Liver (tissue), 9 donors: Measurements from ENCODE around the gene TSEN2. TPM values are rescaled to one million over a fixed set of nuclear protein-coding genes. Genes with fewer than 3 reads are reported as not detected.

Experiments used
- DNase-seq: peaks from one replicate; pipeline ENCODE4 v3.0.0-alpha.2; 2017; ENCODE audit warnings: low spot score
- H3K27ac ChIP-seq, 2 donors: one replicate each; pipeline ENCODE4 v1.7.0; 2013; ENCODE audit warnings: inconsistent platforms in 2 of 2, low read length in 2 of 2, control low read depth in 1 of 2, low read depth in 1 of 2, mild to moderate bottlenecking in 1 of 2
- H3K27me3 ChIP-seq, 4 donors: one replicate each; pipeline versions ENCODE4 v1.6.1 to v1.7.0; 2013; ENCODE audit warnings: low read length in 3 of 4, inconsistent platforms in 1 of 4, mild to moderate bottlenecking in 1 of 4, moderate library complexity in 1 of 4; ENCODE audit not compliant: control insufficient read depth in 4 of 4, insufficient read depth in 4 of 4
- H3K36me3 ChIP-seq, 4 donors: one replicate each; pipeline versions ENCODE4 v1.6.1 to v1.7.0; 2013; ENCODE audit warnings: low read length in 3 of 4, mild to moderate bottlenecking in 3 of 4, low read depth in 1 of 4, moderate library complexity in 1 of 4; ENCODE audit not compliant: control insufficient read depth in 4 of 4, insufficient read depth in 3 of 4
- H3K4me1 ChIP-seq, 4 donors: one replicate each; pipeline versions ENCODE4 v1.6.1 to v1.7.0; 2013; ENCODE audit warnings: low read length in 3 of 4, mild to moderate bottlenecking in 3 of 4, moderate library complexity in 1 of 4; ENCODE audit not compliant: control insufficient read depth in 4 of 4, insufficient read depth in 4 of 4
- H3K4me3 ChIP-seq, 3 donors: one replicate each; pipeline versions ENCODE4 v1.6.1 to v1.7.0; 2013; ENCODE audit warnings: low read length in 3 of 3, control low read depth in 1 of 3, low read depth in 1 of 3, mild to moderate bottlenecking in 1 of 3
- H3K9ac ChIP-seq, 2 donors: one replicate each; pipeline ENCODE4 v1.7.0; 2013; ENCODE audit warnings: low read length in 2 of 2, mild to moderate bottlenecking in 2 of 2, moderate library complexity in 2 of 2, control low read depth in 1 of 2, low read depth in 1 of 2
- H3K9me3 ChIP-seq, 4 donors: one replicate each; pipeline versions ENCODE4 v1.6.1 to v1.7.0; 2013; ENCODE audit warnings: low read length in 3 of 4; ENCODE audit not compliant: control insufficient read depth in 4 of 4
- EGR1 ChIP-seq, 2 donors: IDR thresholded peaks; 2 replicates each; pipeline ENCODE4 v1.6.1; 2016 to 2018; ENCODE audit warnings: antibody characterized with exemption in 2 of 2, low read depth in 2 of 2
- FOXA1 ChIP-seq: IDR thresholded peaks from 2 replicates; pipeline ENCODE4 v1.6.1; 2016; ENCODE audit warnings: antibody characterized with exemption
- FOXA2 ChIP-seq: IDR thresholded peaks from 2 replicates; pipeline ENCODE4 v1.6.1; 2016; ENCODE audit warnings: antibody characterized with exemption
- GABPA ChIP-seq, 2 donors: IDR thresholded peaks in 1 of 2; conservative IDR thresholded peaks in 1 of 2; 2 replicates each; pipeline ENCODE4 v1.6.1; 2016; ENCODE audit warnings: antibody characterized with exemption in 2 of 2, mild to moderate bottlenecking in 1 of 2, moderate library complexity in 1 of 2
- JUND ChIP-seq, 2 donors: IDR thresholded peaks; 2 replicates each; pipeline ENCODE4 v1.6.1; 2016; ENCODE audit warnings: antibody characterized with exemption in 2 of 2
- NR2F2 ChIP-seq: IDR thresholded peaks from 2 replicates; pipeline ENCODE4 v1.6.1; 2016; ENCODE audit warnings: antibody characterized with exemption
- RXRA ChIP-seq, 2 donors: IDR thresholded peaks; 2 replicates each; pipeline ENCODE4 v1.6.1; 2017 to 2018; ENCODE audit warnings: antibody characterized with exemption in 2 of 2, mild to moderate bottlenecking in 1 of 2
- SP1 ChIP-seq: IDR thresholded peaks from 2 replicates; pipeline ENCODE4 v1.6.1; 2018; ENCODE audit warnings: antibody characterized with exemption, mild to moderate bottlenecking
- TAF1 ChIP-seq: conservative IDR thresholded peaks from 2 replicates; pipeline ENCODE4 v1.6.1; 2016; ENCODE audit warnings: antibody characterized with exemption, mild to moderate bottlenecking
- YY1 ChIP-seq: IDR thresholded peaks from 2 replicates; pipeline ENCODE4 v1.6.1; 2016; ENCODE audit warnings: antibody characterized with exemption, mild to moderate bottlenecking
- WGBS: extraction: QIAGEN DNeasy Blood & Tissue Kit; methylation state at CpG from one replicate; pipeline ENCODE4 v1.1.7; 2013; 5-methylcytosine and 5-hydroxymethylcytosine counted together
- polyA plus RNA-seq, 2 donors: library from polyadenylated mRNA; stranded (reverse) in 1 of 2; unstranded in 1 of 2; fragments of 200-250 nt in 1 of 2; fragments of >200 nt in 1 of 2; fragmentation: Nextera tagmentation in 1 of 2; extraction: Ambion mirVana in 1 of 2; gene quantifications; one replicate each; pipeline versions ENCODE4 v1.2.1 to v1.2.3, GENCODE V29; 2013 to 2015
- total RNA-seq, 2 donors: library from RNA; depleted of rRNA; stranded (reverse); fragments of >200 nt; gene quantifications; one replicate each; pipeline ENCODE4 v1.2.3, GENCODE V29; 2014
- TF ChIP-seq, protein P1 (sequence below): fragments of 150-350 bp; IDR thresholded peaks from 2 replicates; pipeline ENCODE4 v1.5.1; 2017; ENCODE audit warnings: improper control_type of control experiment, low read depth, low read length; ENCODE audit not compliant: missing input control
- TF ChIP-seq, protein P2 (sequence below): IDR thresholded peaks from 2 replicates; pipeline ENCODE4 v1.6.1; 2016; ENCODE audit warnings: antibody characterized with exemption
- TF ChIP-seq, protein P3 (sequence below): IDR thresholded peaks from 2 replicates; pipeline ENCODE4 v1.6.1; 2016; ENCODE audit warnings: antibody characterized with exemption
- donor health status: healthy.
- donor health status: healthy.
- donor health status: healthy.
- donor health status: healthy.
- donor health status: healthy.

The TSEN2 gene
- total and polyA plus RNA-seq, 4 donors, result 4.1 to 14.1 (median 6.9) TPM

DNA sequence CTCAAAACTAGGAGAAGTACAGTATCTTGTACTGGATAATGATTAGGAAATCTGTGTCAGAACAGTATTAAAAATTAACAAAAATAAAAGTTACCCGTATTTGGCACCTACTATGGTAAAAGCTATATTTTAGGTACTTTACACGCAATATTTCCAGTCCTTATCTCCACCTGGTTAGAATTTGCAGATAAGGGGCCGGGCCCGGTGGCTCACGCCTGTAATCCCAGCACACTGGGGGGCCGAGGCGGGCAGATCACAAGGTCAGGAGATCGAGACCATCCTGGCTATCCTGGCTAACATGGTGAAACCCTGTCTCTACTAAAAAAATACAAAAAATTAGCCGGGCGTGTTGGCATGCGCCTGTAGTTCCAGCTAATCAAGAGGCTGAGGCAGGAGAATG, 32.6 kb downstream of the TSEN2 start (continued):
- no peak for TF ChIP-seq FOXA1
- no peak for TF ChIP-seq FOXA2

DNA sequence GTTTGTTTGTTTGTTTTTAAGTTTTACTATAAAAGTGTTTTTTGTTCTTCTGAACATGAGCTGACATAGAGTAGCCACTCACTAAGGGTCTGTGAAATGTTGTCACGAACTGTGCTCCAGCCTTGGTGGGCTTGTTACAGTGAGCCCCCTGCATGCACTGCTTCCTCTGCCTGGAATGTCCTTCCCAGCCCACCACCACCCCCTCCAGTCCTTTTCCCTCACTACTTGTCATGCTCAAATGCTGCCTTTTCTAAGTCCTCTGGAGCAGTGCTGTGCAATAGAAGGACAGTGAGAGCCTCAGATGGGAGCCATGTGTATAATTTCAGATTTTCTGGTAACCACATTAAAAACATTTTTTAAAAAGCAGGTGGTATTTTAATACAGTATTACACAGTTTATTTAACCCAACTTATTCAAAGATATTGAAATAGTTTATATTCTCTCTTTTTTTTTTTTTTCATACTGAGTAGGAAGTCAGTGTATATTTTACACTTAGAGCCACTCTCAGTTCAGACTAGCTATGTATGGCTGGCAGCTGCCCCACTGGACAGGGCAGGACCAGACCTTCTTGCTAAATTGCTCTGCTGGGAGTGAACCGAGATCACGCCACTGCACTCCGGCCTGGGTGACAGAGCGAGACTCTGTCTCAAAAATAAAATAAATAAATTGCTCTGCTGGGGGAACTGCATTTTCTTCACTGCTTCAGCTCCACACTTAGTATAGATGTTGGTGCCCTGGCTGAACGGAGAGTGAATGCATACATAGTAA, 34.2 kb downstream of the TSEN2 start:
- Histone ChIP-seq H3K4me3 (no peak overlapping the region), H3K27me3 (no peaks in the 10 kb centered on the region), H3K9me3 (no peaks in the 10 kb centered on the region), H3K27ac (no peak overlapping the region), H3K4me1 (peaks cover 0 to 4% (median 0%) of the 10 kb centered on the region in 4 donors), H3K9ac (no peak overlapping the region), H3K36me3 (peaks cover 0 to 8% (median 4%) of the 10 kb centered on the region in 4 donors)
- no peak for DNase-seq
- WGBS, result 94% methylated on average over 6 of the region's 6 CpGs
- no peak for TF ChIP-seq EGR1 (IDR thresholded peaks at IDR 0.05; ENCODE audit: low read depth in 2 of 2)
- TF ChIP-seq, protein P1, sequence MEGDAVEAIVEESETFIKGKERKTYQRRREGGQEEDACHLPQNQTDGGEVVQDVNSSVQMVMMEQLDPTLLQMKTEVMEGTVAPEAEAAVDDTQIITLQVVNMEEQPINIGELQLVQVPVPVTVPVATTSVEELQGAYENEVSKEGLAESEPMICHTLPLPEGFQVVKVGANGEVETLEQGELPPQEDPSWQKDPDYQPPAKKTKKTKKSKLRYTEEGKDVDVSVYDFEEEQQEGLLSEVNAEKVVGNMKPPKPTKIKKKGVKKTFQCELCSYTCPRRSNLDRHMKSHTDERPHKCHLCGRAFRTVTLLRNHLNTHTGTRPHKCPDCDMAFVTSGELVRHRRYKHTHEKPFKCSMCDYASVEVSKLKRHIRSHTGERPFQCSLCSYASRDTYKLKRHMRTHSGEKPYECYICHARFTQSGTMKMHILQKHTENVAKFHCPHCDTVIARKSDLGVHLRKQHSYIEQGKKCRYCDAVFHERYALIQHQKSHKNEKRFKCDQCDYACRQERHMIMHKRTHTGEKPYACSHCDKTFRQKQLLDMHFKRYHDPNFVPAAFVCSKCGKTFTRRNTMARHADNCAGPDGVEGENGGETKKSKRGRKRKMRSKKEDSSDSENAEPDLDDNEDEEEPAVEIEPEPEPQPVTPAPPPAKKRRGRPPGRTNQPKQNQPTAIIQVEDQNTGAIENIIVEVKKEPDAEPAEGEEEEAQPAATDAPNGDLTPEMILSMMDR, result no peak
- TF ChIP-seq GABPA (IDR thresholded peaks at IDR 0.05 in 1 of 2, conservative IDR thresholded peaks at IDR 0.05 in 1 of 2), result no peak
- TF ChIP-seq FOXA1, result no peak
- no peak for TF ChIP-seq RXRA (IDR thresholded peaks at IDR 0.05)
- TF ChIP-seq, protein P2, sequence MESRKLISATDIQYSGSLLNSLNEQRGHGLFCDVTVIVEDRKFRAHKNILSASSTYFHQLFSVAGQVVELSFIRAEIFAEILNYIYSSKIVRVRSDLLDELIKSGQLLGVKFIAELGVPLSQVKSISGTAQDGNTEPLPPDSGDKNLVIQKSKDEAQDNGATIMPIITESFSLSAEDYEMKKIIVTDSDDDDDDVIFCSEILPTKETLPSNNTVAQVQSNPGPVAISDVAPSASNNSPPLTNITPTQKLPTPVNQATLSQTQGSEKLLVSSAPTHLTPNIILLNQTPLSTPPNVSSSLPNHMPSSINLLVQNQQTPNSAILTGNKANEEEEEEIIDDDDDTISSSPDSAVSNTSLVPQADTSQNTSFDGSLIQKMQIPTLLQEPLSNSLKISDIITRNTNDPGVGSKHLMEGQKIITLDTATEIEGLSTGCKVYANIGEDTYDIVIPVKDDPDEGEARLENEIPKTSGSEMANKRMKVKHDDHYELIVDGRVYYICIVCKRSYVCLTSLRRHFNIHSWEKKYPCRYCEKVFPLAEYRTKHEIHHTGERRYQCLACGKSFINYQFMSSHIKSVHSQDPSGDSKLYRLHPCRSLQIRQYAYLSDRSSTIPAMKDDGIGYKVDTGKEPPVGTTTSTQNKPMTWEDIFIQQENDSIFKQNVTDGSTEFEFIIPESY, result no peak
- TF ChIP-seq NR2F2, result no peak
- TF ChIP-seq, protein P3, sequence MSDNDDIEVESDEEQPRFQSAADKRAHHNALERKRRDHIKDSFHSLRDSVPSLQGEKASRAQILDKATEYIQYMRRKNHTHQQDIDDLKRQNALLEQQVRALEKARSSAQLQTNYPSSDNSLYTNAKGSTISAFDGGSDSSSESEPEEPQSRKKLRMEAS, result no peak
- no peak for TF ChIP-seq SP1
- TF ChIP-seq TAF1, result no peak
- no peak for TF ChIP-seq YY1

DNA sequence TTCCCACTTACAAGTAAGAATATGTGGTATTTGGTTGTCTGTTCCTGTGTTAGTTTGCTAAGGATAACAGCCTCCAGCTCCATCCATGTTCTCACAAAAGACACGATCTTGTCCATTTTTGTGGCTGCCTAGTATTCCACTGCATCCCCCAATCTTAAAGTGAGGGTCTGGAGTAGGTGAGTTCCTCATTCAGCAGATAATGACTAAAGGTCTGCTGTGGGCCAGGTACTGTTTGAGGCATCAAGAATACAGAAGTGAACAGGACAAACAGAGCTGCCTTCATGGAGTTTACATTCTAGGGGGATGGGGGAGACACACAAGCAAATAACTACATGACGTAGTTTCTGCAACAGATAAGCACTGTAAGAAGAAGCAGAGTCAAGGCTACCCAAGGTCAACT, 36.7 kb downstream of the TSEN2 start:
- no peaks in the 10 kb centered on the region for H3K27me3 ChIP-seq
- H3K27ac ChIP-seq, result no peak overlapping the region
- no peak overlapping the region for H3K9ac ChIP-seq
- peaks cover 0 to 8% (median 4%) of the 10 kb centered on the region in 4 donors for H3K36me3 ChIP-seq
- peaks cover 0 to 4% (median 0%) of the 10 kb centered on the region in 4 donors for H3K4me1 ChIP-seq
- 98% methylated on average over 2 of the region's 2 CpGs for WGBS
- no peak for DNase-seq
- no peaks in the 10 kb centered on the region for H3K9me3 ChIP-seq
- no peak overlapping the region for H3K4me3 ChIP-seq
- TF ChIP-seq RXRA (IDR thresholded peaks at IDR 0.05) (no peak), NR2F2 (no peak), YY1 (no peak), JUND (IDR thresholded peaks at IDR 0.05) (no peak)
